ENCODE results near the gene KIRREL1.

The KIRREL1 gene

DNA sequence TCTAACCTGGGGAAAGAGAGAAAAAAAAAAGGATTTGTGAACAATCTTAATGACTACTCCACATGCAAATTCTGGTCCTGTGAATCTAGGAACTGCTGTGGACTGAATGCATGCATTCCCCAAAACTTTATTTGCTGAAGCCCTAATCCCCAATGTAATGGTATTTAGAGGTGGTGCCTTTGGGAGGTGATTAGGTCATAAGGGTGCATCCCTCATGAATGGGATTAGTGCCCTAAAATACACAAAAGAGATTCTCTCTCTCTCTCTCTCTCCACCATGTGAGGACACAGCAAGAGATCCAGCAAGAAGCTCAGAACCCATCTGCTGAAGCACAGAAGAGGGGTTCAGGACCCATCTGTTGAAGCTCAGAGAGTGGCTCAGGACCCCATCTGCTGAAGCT lies 26.2 kb upstream of the KIRREL1 start:
- POLR2A ChIA-PET: no interaction called here
- DNase-seq (ENCODE audit: low read depth, low spot score): no peak
- CTCF ChIA-PET: interaction anchor here (0.7 to 47.5 kb wide), 7 partner anchors 9 to 153 kb away, joined by 3 to 2279 read pairs (median 83); partner anchors contain the start of gene KIRREL1
- no peak overlapping the region for H3K4me3 ChIP-seq (ENCODE audit: low read depth, low read length)
- TF ChIP-seq, protein P1, sequence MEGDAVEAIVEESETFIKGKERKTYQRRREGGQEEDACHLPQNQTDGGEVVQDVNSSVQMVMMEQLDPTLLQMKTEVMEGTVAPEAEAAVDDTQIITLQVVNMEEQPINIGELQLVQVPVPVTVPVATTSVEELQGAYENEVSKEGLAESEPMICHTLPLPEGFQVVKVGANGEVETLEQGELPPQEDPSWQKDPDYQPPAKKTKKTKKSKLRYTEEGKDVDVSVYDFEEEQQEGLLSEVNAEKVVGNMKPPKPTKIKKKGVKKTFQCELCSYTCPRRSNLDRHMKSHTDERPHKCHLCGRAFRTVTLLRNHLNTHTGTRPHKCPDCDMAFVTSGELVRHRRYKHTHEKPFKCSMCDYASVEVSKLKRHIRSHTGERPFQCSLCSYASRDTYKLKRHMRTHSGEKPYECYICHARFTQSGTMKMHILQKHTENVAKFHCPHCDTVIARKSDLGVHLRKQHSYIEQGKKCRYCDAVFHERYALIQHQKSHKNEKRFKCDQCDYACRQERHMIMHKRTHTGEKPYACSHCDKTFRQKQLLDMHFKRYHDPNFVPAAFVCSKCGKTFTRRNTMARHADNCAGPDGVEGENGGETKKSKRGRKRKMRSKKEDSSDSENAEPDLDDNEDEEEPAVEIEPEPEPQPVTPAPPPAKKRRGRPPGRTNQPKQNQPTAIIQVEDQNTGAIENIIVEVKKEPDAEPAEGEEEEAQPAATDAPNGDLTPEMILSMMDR (IDR thresholded peaks at IDR 0.05; ENCODE audit: insufficient read depth, low read length, missing control alignments): no peak

DNA sequence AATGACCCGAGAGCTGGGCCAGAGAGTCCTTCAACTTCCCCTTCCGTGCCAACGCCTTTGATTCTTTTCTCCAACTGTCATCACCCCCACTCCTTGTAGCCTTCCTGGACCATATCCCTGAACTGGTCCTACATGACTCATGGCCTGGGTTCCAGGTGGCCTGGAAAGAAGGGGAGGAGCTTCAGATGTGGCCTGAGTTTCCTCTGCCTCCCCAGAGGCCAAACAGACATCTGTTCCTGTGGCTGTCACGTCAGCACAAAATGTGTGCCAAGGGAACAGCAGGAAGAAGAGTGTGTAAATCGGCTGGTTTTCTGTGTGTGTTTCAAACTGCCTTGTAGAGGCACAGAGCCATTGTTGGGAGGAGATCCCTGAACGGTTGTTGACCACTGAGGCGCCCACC lies 24.9 kb upstream of the KIRREL1 start:
- H3K4me3 ChIP-seq (ENCODE audit: low read depth, low read length): no peak overlapping the region
- ChIA-PET POLR2A (interaction anchor here (0.7 to 1.9 kb wide), 7 partner anchors 22 to 156 kb away, joined by 3 to 12 read pairs (median 4); no protein-coding TSS in a partner anchor), CTCF (interaction anchor here (0.8 to 47.5 kb wide), 26 partner anchors 8 to 1103 kb away, joined by 3 to 2279 read pairs (median 6); partner anchors contain the start of gene KIRREL1)
- no peak for DNase-seq (ENCODE audit: low read depth, low spot score)
- TF ChIP-seq, protein P1 (IDR thresholded peaks at IDR 0.05; ENCODE audit: insufficient read depth, low read length, missing control alignments): no peak

DNA sequence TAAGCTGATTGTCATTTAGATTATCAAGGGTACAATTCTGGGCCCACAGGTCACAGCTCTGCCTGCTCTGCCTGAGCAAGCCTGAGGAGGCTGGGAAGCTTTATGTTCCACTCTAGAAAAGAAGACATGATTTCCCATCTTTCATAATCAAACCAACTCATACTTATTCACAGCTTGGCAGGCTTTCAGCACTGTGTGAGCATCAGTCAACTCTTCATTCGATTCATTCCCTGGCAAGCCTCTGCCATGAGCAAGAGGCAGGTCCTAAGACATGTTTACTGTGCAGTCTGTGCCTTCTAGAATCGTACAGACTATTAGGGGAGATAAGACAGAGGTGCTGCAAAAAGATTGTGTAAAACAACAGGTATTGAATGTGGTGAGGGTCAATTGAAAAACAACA lies 24.5 kb upstream of the KIRREL1 start:
- peak; percentile 79 for DNase-seq (ENCODE audit: low read depth, low spot score)
- ChIA-PET CTCF (interaction anchor here (0.8 to 47.5 kb wide), 26 partner anchors 9 to 1103 kb away, joined by 3 to 2279 read pairs (median 6); partner anchors contain the start of gene KIRREL1), POLR2A (interaction anchor here (0.6 to 1.9 kb wide), 8 partner anchors 22 to 156 kb away, joined by 3 to 12 read pairs (median 4); no protein-coding TSS in a partner anchor)
- H3K4me3 ChIP-seq (ENCODE audit: low read depth, low read length): no peak overlapping the region
- TF ChIP-seq, protein P1 (IDR thresholded peaks at IDR 0.05; ENCODE audit: insufficient read depth, low read length, missing control alignments): no peak

- DNase-seq (ENCODE audit: low read depth, low spot score): no peak
- CTCF ChIA-PET: interaction anchor here (0.6 to 47.5 kb wide), 24 partner anchors 8 to 1036 kb away, joined by 3 to 2279 read pairs (median 6); partner anchors contain the start of gene KIRREL1
Measured at GRCh38 chr1:157969697-157970485, 23.6 kb upstream of the KIRREL1 start.

GRCh38 chr1:157971769-157972168 lies 21.7 kb upstream of the KIRREL1 start:
- CTCF ChIA-PET: interaction anchor here (1.2 to 47.5 kb wide), 8 partner anchors 8 to 148 kb away, joined by 4 to 2279 read pairs (median 67); partner anchors contain the start of gene KIRREL1
- TF ChIP-seq, protein P1 (IDR thresholded peaks at IDR 0.05; ENCODE audit: insufficient read depth, low read length, missing control alignments): no peak
- no peak overlapping the region for H3K4me3 ChIP-seq (ENCODE audit: low read depth, low read length)
- no peak for DNase-seq (ENCODE audit: low read depth, low spot score)
- POLR2A ChIA-PET: no interaction called here

More at GRCh38 chr1:157969697-157970485, 23.6 kb upstream of the KIRREL1 start:
- no peak overlapping the region for H3K4me3 ChIP-seq (ENCODE audit: low read depth, low read length)
- POLR2A ChIA-PET: interaction anchor here (1.2 to 1.9 kb wide), 3 partner anchors 22 to 152 kb away, joined by 3 to 12 read pairs (median 8); no protein-coding TSS in a partner anchor
- TF ChIP-seq, protein P1 (IDR thresholded peaks at IDR 0.05; ENCODE audit: insufficient read depth, low read length, missing control alignments): peak; percentile 86
